ENCODE results near the gene ESF1.

GRCh38 chr20:13809855-13810254 is 25.1 kb upstream of the ESF1 start:
- TF ChIP-seq CTCF (IDR thresholded peaks at IDR 0.05; ENCODE audit: insufficient read depth, low read length) (no peak), SPI1 (IDR thresholded peaks at IDR 0.05; ENCODE audit: borderline replicate concordance, low read depth) (no peak)
- TF ChIP-seq, protein P1, sequence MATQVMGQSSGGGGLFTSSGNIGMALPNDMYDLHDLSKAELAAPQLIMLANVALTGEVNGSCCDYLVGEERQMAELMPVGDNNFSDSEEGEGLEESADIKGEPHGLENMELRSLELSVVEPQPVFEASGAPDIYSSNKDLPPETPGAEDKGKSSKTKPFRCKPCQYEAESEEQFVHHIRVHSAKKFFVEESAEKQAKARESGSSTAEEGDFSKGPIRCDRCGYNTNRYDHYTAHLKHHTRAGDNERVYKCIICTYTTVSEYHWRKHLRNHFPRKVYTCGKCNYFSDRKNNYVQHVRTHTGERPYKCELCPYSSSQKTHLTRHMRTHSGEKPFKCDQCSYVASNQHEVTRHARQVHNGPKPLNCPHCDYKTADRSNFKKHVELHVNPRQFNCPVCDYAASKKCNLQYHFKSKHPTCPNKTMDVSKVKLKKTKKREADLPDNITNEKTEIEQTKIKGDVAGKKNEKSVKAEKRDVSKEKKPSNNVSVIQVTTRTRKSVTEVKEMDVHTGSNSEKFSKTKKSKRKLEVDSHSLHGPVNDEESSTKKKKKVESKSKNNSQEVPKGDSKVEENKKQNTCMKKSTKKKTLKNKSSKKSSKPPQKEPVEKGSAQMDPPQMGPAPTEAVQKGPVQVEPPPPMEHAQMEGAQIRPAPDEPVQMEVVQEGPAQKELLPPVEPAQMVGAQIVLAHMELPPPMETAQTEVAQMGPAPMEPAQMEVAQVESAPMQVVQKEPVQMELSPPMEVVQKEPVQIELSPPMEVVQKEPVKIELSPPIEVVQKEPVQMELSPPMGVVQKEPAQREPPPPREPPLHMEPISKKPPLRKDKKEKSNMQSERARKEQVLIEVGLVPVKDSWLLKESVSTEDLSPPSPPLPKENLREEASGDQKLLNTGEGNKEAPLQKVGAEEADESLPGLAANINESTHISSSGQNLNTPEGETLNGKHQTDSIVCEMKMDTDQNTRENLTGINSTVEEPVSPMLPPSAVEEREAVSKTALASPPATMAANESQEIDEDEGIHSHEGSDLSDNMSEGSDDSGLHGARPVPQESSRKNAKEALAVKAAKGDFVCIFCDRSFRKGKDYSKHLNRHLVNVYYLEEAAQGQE (IDR thresholded peaks at IDR 0.05; ENCODE audit: insufficient replicate concordance, low read depth): no peak
